SU-DHL-6 (cell line): Measurements from ENCODE around the gene SPTAN1.

Experiments used
- H2AFZ ChIP-seq: fragments of 200-600 bp; sonication (generic); 2 replicates; pipeline ENCODE4 v1.6.1; 2014; ENCODE audit warnings: low read depth, mild to moderate bottlenecking, moderate library complexity, mixed read lengths, antibody characterized with exemption, low read length; ENCODE audit not compliant: severe bottlenecking
- H3F3A ChIP-seq: fragments of 200-600 bp; shearing (Covaris generic); 2 replicates; pipeline ENCODE4 v1.6.0; 2016; ENCODE audit warnings: antibody characterized with exemption, mild to moderate bottlenecking; ENCODE audit not compliant: insufficient read depth
- H3K27ac ChIP-seq: fragments of 200-600 bp; sonication (generic); 2 replicates; pipeline ENCODE4 v1.5.1; 2016; ENCODE audit warnings: low read depth, mild to moderate bottlenecking, low read length, moderate library complexity, mixed read lengths
- H3K27me3 ChIP-seq: fragments of 200-600 bp; sonication (generic), shearing (Covaris generic); 2 replicates; pipeline ENCODE4 v1.6.0; 2014; ENCODE audit warnings: mild to moderate bottlenecking, low read length
- H3K36me3 ChIP-seq: fragments of 200-600 bp; sonication (generic); 2 replicates; pipeline ENCODE4 v1.6.1; 2014; ENCODE audit warnings: mild to moderate bottlenecking, low read length, mixed read lengths
- H3K4me2 ChIP-seq: fragments of 300-600, 200-600 bp; shearing (Covaris generic), sonication (generic); 2 replicates; pipeline ENCODE4 v1.6.0; 2014; ENCODE audit warnings: low read length, low read depth, mild to moderate bottlenecking; ENCODE audit not compliant: poor library complexity, severe bottlenecking
- H3K4me3 ChIP-seq: fragments of 200-600 bp; sonication (generic); 2 replicates; pipeline ENCODE4 v1.5.1; 2014; ENCODE audit warnings: antibody characterized with exemption, low read length, mild to moderate bottlenecking, mixed read lengths; ENCODE audit not compliant: insufficient read depth, poor library complexity, severe bottlenecking
- H3K79me2 ChIP-seq: fragments of 200-600 bp; sonication (generic); 2 replicates; pipeline ENCODE4 v1.6.1; 2014; ENCODE audit warnings: mild to moderate bottlenecking, low read length, moderate library complexity; ENCODE audit not compliant: insufficient read depth
- H3K9ac ChIP-seq: fragments of 200-600 bp; sonication (generic); 2 replicates; pipeline ENCODE4 v1.7.0; 2014; ENCODE audit warnings: mild to moderate bottlenecking, low read length
- H3K9me2 ChIP-seq: fragments of 200-600 bp; sonication (generic); replicated peaks from 2 replicates; pipeline ENCODE4 v1.6.1; 2014; ENCODE audit warnings: low read length; ENCODE audit not compliant: insufficient read depth
- H3K9me3 ChIP-seq: fragments of 200-600 bp; sonication (generic); 2 replicates; pipeline ENCODE4 v1.6.1; 2014; ENCODE audit warnings: low read length, mixed read lengths; ENCODE audit not compliant: insufficient read depth
- H4K20me1 ChIP-seq: fragments of 200-600 bp; sonication (generic); 2 replicates; pipeline ENCODE4 v1.6.1; 2014; ENCODE audit warnings: low read depth, mild to moderate bottlenecking, antibody characterized with exemption, low read length, moderate library complexity, mixed read lengths
- EZH2phosphoT487 ChIP-seq: fragments of 200-600 bp; sonication (generic), shearing (Covaris generic); conservative IDR thresholded peaks from 2 replicates; pipeline ENCODE4 v1.6.1; 2018; ENCODE audit warnings: mild to moderate bottlenecking, antibody characterized with exemption, low read length, moderate library complexity, mixed read lengths
- TF ChIP-seq, protein P1 (sequence below): fragments of 200-600 bp; sonication (generic); IDR thresholded peaks from one replicate; pipeline ENCODE4 v1.5.1; 2017; ENCODE audit warnings: antibody characterized with exemption, mild to moderate bottlenecking, low read length, moderate library complexity; ENCODE audit not compliant: insufficient read depth, poor library complexity, severe bottlenecking

Gene SPTAN1

DNA sequence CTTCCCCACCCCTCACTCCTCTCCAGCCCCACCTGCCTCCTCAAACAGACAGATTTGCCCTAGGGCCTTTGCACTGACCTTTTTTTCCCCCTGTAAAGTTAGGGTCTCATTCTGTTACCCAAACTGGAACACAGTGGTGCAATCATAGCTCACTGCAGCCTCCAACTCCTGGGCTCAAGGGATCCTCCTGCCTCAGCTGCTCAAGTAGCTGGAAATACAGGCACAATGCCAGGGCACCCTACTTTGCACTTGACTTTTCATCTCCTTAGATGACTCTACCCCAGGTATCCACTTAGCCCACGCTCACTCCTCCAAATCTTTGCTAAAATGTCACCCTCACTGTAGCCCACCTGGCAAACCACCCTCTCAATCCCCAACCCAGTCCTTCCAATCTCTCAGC lies 102.1 kb downstream of the SPTAN1 start:
- no peak overlapping the region for H2AFZ ChIP-seq
- 0 out of 2 replicates have a peak, but pooled peaks cover 3% of the 10 kb centered on the region for H3K79me2 ChIP-seq
- H3K9me3 ChIP-seq: no peaks in the 10 kb centered on the region
- no peaks in the 10 kb centered on the region for H3K9me2 ChIP-seq
- no peak for TF ChIP-seq EZH2phosphoT487
- TF ChIP-seq, protein P1, sequence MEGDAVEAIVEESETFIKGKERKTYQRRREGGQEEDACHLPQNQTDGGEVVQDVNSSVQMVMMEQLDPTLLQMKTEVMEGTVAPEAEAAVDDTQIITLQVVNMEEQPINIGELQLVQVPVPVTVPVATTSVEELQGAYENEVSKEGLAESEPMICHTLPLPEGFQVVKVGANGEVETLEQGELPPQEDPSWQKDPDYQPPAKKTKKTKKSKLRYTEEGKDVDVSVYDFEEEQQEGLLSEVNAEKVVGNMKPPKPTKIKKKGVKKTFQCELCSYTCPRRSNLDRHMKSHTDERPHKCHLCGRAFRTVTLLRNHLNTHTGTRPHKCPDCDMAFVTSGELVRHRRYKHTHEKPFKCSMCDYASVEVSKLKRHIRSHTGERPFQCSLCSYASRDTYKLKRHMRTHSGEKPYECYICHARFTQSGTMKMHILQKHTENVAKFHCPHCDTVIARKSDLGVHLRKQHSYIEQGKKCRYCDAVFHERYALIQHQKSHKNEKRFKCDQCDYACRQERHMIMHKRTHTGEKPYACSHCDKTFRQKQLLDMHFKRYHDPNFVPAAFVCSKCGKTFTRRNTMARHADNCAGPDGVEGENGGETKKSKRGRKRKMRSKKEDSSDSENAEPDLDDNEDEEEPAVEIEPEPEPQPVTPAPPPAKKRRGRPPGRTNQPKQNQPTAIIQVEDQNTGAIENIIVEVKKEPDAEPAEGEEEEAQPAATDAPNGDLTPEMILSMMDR: no peak
- no peak overlapping the region for H3K4me2 ChIP-seq
- no peaks in the 10 kb centered on the region for H3K27me3 ChIP-seq
- no peak overlapping the region for H3K27ac ChIP-seq
- H4K20me1 ChIP-seq: no peaks in the 10 kb centered on the region
- H3K9ac ChIP-seq: no peak overlapping the region
- no peaks in the 10 kb centered on the region for H3K36me3 ChIP-seq
- H3F3A ChIP-seq: peaks cover 24% of the 10 kb centered on the region; the same call in 1 of the 2 replicates
- H3K4me3 ChIP-seq: no peak overlapping the region

DNA sequence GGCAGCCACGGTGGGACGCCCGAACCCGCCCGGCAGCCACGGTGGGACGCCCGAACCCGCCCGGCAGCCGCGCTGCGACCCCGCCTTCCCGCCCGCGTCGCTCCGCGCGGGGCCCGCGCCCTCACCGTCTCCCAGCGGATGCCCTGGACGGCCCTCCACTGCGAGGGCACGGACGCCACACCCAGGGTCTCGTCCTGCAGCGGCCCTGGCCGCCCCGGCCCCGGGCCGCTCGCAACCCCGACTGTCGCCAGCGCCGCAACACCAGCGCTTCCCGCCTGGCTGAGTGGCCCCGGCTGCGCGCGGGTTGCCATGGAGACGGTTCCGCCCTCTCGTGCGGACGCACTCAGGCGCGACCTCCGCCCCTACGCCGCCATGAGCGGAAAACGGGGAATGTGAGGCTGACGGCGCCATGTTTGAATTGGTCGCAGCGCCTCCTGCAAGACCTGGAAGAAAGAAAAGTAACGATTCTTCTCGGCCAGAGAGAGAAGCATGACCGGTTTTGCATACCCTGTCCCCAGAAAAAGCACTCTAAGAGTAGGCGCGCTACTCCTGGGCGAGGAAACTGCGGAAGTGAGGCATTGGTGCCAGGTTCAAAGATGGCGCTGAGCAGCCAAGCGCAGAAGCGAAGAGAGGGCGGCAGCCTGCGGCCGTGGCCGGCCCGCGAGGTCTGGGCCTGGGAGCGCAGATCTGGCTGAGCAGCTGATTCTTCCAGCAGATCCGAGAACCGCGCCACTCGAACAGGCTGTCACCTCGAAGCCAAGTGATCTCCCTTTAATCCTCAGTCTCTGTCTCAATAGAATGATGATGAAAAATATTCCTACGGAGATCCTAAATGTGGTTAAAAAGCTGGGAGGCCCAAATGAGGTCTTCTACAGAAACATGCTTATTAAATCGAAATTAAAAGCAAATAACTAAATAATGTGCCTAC lies 104.3 kb downstream of the SPTAN1 start, which contains the start of gene DYNC2I2:
Gene DYNC2I2 (minus strand): TSS at position 432 of the 928 bp plus-strand sequence. CDS start 121 bp downstream, at position 311.
- Histone ChIP-seq H3K4me2 (peak within 1 kb of the TSS; percentile 70), H3K9ac (peak within 1 kb of the TSS; percentile 84), H3F3A (peaks cover 24% of the 10 kb centered on the region; the same call in 1 of the 2 replicates), H3K9me2 (no peaks in the 10 kb centered on the region), H3K4me3 (peak within 1 kb of the TSS; percentile 57), H3K27ac (peak within 1 kb of the TSS; percentile 87), H3K27me3 (no peaks in the 10 kb centered on the region), H2AFZ (peak within 1 kb of the TSS; percentile 97), H4K20me1 (no peaks in the 10 kb centered on the region), H3K79me2 (0 out of 2 replicates have a peak, but pooled peaks cover 3% of the 10 kb centered on the region), H3K36me3 (no peaks in the 10 kb centered on the region), H3K9me3 (no peaks in the 10 kb centered on the region)
- TF ChIP-seq, protein P1: no peak
- TF ChIP-seq EZH2phosphoT487: no peak

DNA sequence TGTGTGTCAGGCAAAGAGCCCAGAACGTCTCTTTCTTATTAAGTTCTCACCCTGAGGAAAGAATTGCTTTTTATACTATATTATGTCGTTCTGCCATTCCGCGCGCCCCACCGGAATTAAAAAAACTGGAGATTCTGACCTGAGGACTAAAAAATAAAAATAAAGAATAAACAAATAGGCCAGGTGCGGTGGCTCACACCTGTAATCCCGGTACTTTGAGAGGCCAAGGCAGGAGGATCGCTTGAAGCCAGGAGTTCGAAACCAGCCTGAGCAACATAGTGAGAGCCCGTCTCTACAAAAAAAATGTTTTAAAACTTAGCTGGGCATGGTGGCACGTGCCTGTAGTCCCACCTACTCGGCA lies 104.9 kb downstream of the SPTAN1 start:
- H3K27ac ChIP-seq: peak overlapping the region; percentile 87
- H3K9me3 ChIP-seq: no peaks in the 10 kb centered on the region
- 0 out of 2 replicates have a peak, but pooled peaks cover 3% of the 10 kb centered on the region for H3K79me2 ChIP-seq
- H3K36me3 ChIP-seq: no peaks in the 10 kb centered on the region
- H3K9ac ChIP-seq: peak overlapping the region; percentile 84
- H3K4me3 ChIP-seq: no peak overlapping the region
- no peaks in the 10 kb centered on the region for H4K20me1 ChIP-seq
- H2AFZ ChIP-seq: peak overlapping the region; percentile 97
- no peaks in the 10 kb centered on the region for H3K27me3 ChIP-seq
- peaks cover 24% of the 10 kb centered on the region; the same call in 1 of the 2 replicates for H3F3A ChIP-seq
- TF ChIP-seq, protein P1: no peak
- no peak for TF ChIP-seq EZH2phosphoT487
- H3K9me2 ChIP-seq: no peaks in the 10 kb centered on the region
- H3K4me2 ChIP-seq: peak overlapping the region; percentile 70
